Measurements from ENCODE around the gene CCDC136.

The CCDC136 gene

GRCh38 chr7:128777156-128778123 is 14.3 kb upstream of the CCDC136 start:
- TF ChIP-seq, protein P1, sequence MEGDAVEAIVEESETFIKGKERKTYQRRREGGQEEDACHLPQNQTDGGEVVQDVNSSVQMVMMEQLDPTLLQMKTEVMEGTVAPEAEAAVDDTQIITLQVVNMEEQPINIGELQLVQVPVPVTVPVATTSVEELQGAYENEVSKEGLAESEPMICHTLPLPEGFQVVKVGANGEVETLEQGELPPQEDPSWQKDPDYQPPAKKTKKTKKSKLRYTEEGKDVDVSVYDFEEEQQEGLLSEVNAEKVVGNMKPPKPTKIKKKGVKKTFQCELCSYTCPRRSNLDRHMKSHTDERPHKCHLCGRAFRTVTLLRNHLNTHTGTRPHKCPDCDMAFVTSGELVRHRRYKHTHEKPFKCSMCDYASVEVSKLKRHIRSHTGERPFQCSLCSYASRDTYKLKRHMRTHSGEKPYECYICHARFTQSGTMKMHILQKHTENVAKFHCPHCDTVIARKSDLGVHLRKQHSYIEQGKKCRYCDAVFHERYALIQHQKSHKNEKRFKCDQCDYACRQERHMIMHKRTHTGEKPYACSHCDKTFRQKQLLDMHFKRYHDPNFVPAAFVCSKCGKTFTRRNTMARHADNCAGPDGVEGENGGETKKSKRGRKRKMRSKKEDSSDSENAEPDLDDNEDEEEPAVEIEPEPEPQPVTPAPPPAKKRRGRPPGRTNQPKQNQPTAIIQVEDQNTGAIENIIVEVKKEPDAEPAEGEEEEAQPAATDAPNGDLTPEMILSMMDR (IDR thresholded peaks at IDR 0.05; ENCODE audit: extremely low read depth, missing control alignments) = no peak
- no peak for DNase-seq (ENCODE audit: low spot score)

GRCh38 chr7:128778946-128779345 is 12.8 kb upstream of the CCDC136 start:
- TF ChIP-seq, protein P1 (IDR thresholded peaks at IDR 0.05; ENCODE audit: extremely low read depth, missing control alignments) = no peak
- no peak for DNase-seq (ENCODE audit: low spot score)

- no peak for DNase-seq (ENCODE audit: low spot score)
- TF ChIP-seq, protein P1 (IDR thresholded peaks at IDR 0.05; ENCODE audit: extremely low read depth, missing control alignments) = no peak
Measured at GRCh38 chr7:128781126-128781525, 10.6 kb upstream of the CCDC136 start.

DNA sequence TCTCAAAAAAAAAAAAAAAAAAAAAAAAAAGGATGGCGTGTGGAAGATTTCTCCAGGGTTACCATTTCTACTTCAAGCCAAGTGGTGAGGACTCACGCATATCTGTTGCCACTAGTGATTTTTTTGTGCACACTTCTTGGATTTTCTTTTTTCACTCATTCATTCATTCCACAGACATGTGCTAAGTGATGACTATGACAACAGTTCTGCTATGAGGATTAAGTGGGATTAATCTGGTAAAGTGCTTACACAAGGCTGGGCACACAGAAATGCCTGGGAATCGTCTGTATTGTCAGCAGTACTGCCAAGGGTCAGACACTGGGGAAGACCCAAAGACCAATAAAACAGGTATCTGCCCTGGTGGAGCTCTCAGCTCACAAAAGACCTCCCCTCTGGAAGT is 9.9 kb upstream of the CCDC136 start:
- DNase-seq (ENCODE audit: low spot score) = no peak
- TF ChIP-seq, protein P1 (IDR thresholded peaks at IDR 0.05; ENCODE audit: extremely low read depth, missing control alignments) = no peak

GRCh38 chr7:128783143-128783861 is 8.5 kb upstream of the CCDC136 start:
- DNase-seq (ENCODE audit: low spot score) = no peak
- TF ChIP-seq, protein P1 (IDR thresholded peaks at IDR 0.05; ENCODE audit: extremely low read depth, missing control alignments) = no peak

DNA sequence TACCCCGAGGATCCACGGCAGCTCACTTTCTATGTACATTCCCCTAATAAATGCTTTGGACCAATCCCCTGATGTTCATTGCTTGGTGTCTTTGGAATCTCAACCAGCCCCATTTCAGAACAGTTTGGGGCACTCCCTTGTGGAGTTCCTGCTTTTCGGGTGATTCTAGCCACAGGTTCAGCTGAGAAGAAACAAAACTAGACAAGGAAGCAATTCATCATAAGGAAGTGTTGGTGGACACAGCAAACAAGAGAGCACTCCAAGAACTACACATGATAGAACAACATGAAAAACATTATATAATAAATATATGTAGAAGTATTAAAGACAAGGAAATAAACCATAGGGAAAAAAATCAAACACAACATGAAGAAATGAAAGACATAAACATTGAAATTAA is 6.0 kb upstream of the CCDC136 start:
- DNase-seq (ENCODE audit: low spot score) = no peak
- TF ChIP-seq, protein P1 (IDR thresholded peaks at IDR 0.05; ENCODE audit: extremely low read depth, missing control alignments) = no peak

Measured in GM20000 (cell line).